Mesenchymal stem cell (in vitro differentiated cells and primary cell): ENCODE data around the gene FGR.
A peak's percentile ranks its signal among the peaks of the same experiment; 100 is the strongest.

Experiments
- DNase-seq: peaks from one replicate; pipeline ENCODE4 v3.0.0-alpha.2; 2013
- H2AFZ ChIP-seq: one replicate; pipeline ENCODE4 v1.6.1; 2013; ENCODE audit warnings: low read depth, mild to moderate bottlenecking, control low read depth, inconsistent platforms, low read length, moderate library complexity
- H2AK5ac ChIP-seq: 2 replicates; pipeline ENCODE4 v1.6.1; 2013; ENCODE audit warnings: low read length, moderate library complexity, mild to moderate bottlenecking, inconsistent platforms; ENCODE audit not compliant: severe bottlenecking
- H2BK120ac ChIP-seq: one replicate; pipeline ENCODE4 v1.6.1; 2013; ENCODE audit warnings: low read depth, mild to moderate bottlenecking, inconsistent platforms, low read length, moderate library complexity
- H2BK12ac ChIP-seq, 2 experiments: one replicate each; pipeline ENCODE4 v1.6.1; 2013; ENCODE audit warnings: inconsistent platforms in 2 of 2, low read length in 2 of 2, mild to moderate bottlenecking in 2 of 2, moderate library complexity in 2 of 2, control low read depth in 1 of 2
- H2BK15ac ChIP-seq: one replicate; pipeline ENCODE4 v1.6.1; 2013; ENCODE audit warnings: mild to moderate bottlenecking, low read depth, inconsistent platforms; ENCODE audit not compliant: poor library complexity, severe bottlenecking
- H2BK5ac ChIP-seq: 2 replicates; pipeline ENCODE4 v1.6.1; 2013; ENCODE audit warnings: low read depth, mild to moderate bottlenecking, low read length, control low read depth, inconsistent platforms; ENCODE audit not compliant: poor library complexity, severe bottlenecking
- H3K14ac ChIP-seq, 2 experiments: one replicate each; pipeline ENCODE4 v1.6.1; 2013; ENCODE audit warnings: inconsistent platforms in 2 of 2, low read length in 2 of 2, control low read depth in 1 of 2, mild to moderate bottlenecking in 1 of 2, moderate library complexity in 1 of 2
- H3K18ac ChIP-seq, 2 experiments: one replicate each; pipeline ENCODE4 v1.6.1; 2013; ENCODE audit warnings: inconsistent platforms in 2 of 2, low read length in 2 of 2, control low read depth in 1 of 2, low read depth in 1 of 2, mild to moderate bottlenecking in 1 of 2
- H3K23ac ChIP-seq, 2 experiments: one replicate each; pipeline ENCODE4 v1.6.1; 2013; ENCODE audit warnings: inconsistent platforms in 2 of 2, low read length in 2 of 2, mild to moderate bottlenecking in 2 of 2, moderate library complexity in 2 of 2, control low read depth in 1 of 2
- H3K27ac ChIP-seq: 2 replicates; pipeline ENCODE4 v1.5.1; 2013; ENCODE audit warnings: mild to moderate bottlenecking, moderate library complexity, low read length, control low read depth, inconsistent platforms; ENCODE audit not compliant: poor library complexity, severe bottlenecking
- H3K27me3 ChIP-seq, 2 experiments: 2 replicates each; pipeline versions ENCODE4 v1.6.1 to v1.7.0; 2013; ENCODE audit warnings: low read length in 2 of 2, mild to moderate bottlenecking in 2 of 2, moderate library complexity in 2 of 2, control low read depth in 1 of 2, inconsistent platforms in 1 of 2; ENCODE audit not compliant: control insufficient read depth in 1 of 2, insufficient read depth in 1 of 2
- H3K36me3 ChIP-seq, 2 experiments: 2 replicates each; pipeline versions ENCODE4 v1.6.1 to v1.7.0; 2013; ENCODE audit warnings: low read length in 2 of 2, control low read depth in 1 of 2, inconsistent platforms in 1 of 2, low read depth in 1 of 2, mild to moderate bottlenecking in 1 of 2; ENCODE audit not compliant: insufficient read depth in 2 of 2, control insufficient read depth in 1 of 2
- H3K4ac ChIP-seq, 2 experiments: one replicate each; pipeline ENCODE4 v1.6.1; 2013; ENCODE audit warnings: inconsistent platforms in 2 of 2, low read length in 2 of 2, mild to moderate bottlenecking in 2 of 2, moderate library complexity in 2 of 2, control low read depth in 1 of 2, low read depth in 1 of 2
- H3K4me1 ChIP-seq: 2 replicates; pipeline ENCODE4 v1.6.1; 2013; ENCODE audit warnings: low read depth, low read length, control low read depth; ENCODE audit not compliant: control insufficient read depth, insufficient read depth
- H3K4me2 ChIP-seq: 2 replicates; pipeline ENCODE4 v1.6.1; 2013; ENCODE audit warnings: low read length, mild to moderate bottlenecking, inconsistent platforms; ENCODE audit not compliant: poor library complexity, severe bottlenecking
- H3K4me3 ChIP-seq, 2 experiments: 2 replicates each; pipeline versions ENCODE4 v1.5.1 to v1.7.0; 2013; ENCODE audit warnings: low read length in 2 of 2, mild to moderate bottlenecking in 2 of 2, control low read depth in 1 of 2, low read depth in 1 of 2; ENCODE audit not compliant: insufficient read depth in 1 of 2
- H3K79me1 ChIP-seq: replicated peaks from 2 replicates; pipeline ENCODE4 v1.6.1; 2013; ENCODE audit warnings: mild to moderate bottlenecking, control low read depth, low read length, inconsistent platforms; ENCODE audit not compliant: poor library complexity, severe bottlenecking
- H3K9ac ChIP-seq: 2 replicates; pipeline ENCODE4 v1.7.0; 2013; ENCODE audit warnings: mild to moderate bottlenecking, low read length, moderate library complexity
- H3K9me3 ChIP-seq: 2 replicates; pipeline ENCODE4 v1.7.0; 2013; ENCODE audit warnings: mild to moderate bottlenecking, low read length; ENCODE audit not compliant: control insufficient read depth
- H4K8ac ChIP-seq: one replicate; pipeline ENCODE4 v1.6.1; 2013; ENCODE audit warnings: inconsistent platforms, mild to moderate bottlenecking, low read length, moderate library complexity
- H4K91ac ChIP-seq: one replicate; pipeline ENCODE4 v1.6.1; 2013; ENCODE audit warnings: mild to moderate bottlenecking, low read length, inconsistent platforms
- WGBS: methylation state at CpG from one replicate; pipeline ENCODE4 v1.1.7; 2013; ENCODE audit warnings: mixed read lengths; 5-methylcytosine and 5-hydroxymethylcytosine counted together

FGR gene

DNA sequence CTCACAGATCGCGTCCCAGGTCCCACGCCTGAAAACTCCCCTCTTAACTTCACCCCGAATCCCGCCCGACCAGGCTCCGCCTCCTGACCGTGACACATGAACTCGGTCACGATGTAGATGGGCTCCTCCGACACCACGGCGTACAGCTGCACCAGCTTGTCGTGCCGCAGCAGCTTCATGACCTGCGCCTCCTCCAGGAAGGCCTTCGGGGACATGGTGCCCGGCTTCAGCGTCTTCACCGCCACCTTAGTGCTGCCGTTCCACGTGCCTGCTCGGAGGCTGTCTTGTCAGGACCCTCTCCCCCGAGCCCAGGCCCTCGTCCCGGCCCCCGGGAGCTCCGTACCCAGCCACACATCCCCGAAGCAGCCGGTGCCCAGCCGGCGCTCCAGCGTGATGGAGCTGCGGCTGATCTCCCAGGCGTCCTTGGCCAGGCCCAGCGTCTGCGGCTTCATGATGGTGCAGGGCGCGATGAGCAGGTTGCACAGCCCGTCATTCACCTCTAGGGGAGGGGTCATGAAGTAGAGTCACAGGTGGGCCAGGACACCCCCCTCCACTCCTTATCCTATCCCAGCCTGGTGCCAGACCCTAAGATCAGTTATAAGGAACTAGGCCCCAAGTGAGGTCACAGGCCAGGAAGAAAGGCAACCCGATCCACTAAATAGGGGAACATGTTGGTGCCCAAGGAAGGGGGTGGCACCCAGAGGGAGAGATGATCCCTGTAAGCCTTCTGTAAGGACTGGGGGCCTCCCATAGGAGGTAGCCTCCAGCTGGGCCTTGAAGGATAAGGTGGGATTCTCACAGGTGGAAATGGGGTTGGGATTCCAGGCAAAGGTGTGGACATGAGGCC, 19.4 kb downstream of the FGR start:
- H3K36me3 ChIP-seq: no peaks in the 10 kb centered on the region
- H2BK120ac ChIP-seq: no peak overlapping the region
- H3K4me2 ChIP-seq: no peak overlapping the region
- WGBS: 47% methylated on average over 41 of the region's 41 CpGs
- no peak overlapping the region for H2BK5ac ChIP-seq
- H2AFZ ChIP-seq: no peak overlapping the region
- no peaks in the 10 kb centered on the region for H3K79me1 ChIP-seq
- H2BK12ac ChIP-seq: no peak overlapping the region
- peak overlapping the region; percentile 43 for H4K8ac ChIP-seq
- no peak overlapping the region for H2BK15ac ChIP-seq
- H4K91ac ChIP-seq: peak overlapping the region; percentile 7
- H3K9me3 ChIP-seq: no peaks in the 10 kb centered on the region
- H3K4me3 ChIP-seq: no peak overlapping the region
- H3K4me1 ChIP-seq: peaks cover 2% of the 10 kb centered on the region
- no peak for DNase-seq
- no peak overlapping the region for H3K27ac ChIP-seq
- peaks cover 46 to 52% of the 10 kb centered on the region in 2 experiments for H3K27me3 ChIP-seq
- no peak overlapping the region for H3K9ac ChIP-seq
- H3K18ac ChIP-seq: no peak overlapping the region
- H3K23ac ChIP-seq: no peak overlapping the region
- H2AK5ac ChIP-seq: no peak overlapping the region
- no peak overlapping the region for H3K4ac ChIP-seq
- no peak overlapping the region for H3K14ac ChIP-seq

DNA sequence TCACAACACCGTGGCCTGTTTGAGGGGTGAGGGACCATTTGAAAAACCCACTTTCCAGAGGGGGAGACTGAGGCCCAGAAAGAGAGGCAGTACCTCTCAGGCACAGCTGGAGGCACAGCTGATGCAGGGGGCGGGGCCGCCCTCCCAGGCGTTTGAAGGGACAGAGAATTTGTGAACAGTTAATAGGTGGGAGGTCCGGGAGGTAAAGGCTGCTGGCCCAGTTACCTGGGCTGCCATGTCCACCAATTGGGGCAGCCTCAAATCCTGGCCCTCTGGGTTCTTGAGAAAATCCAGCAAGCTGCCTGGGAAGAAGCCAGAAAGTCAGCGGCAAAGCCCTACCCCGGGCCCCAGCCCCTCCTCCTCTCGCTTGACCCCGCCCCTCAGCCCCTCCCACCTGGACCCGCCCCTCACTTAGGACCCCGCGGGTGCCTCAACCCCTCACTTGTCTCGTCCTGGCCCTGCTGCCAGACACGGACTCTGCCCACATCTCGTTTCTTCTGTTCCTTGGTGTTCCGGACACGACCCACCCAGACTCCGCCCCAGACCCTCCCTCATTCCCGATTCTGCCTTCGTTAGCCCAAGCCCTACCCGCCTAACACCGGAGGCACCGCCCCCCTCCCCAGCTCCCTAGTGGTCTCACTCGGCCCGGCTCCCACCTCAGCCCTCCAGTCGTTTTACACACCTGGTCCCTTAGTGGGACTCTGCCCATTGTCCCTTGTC, 20.2 kb downstream of the FGR start:
- Histone ChIP-seq H2BK12ac (no peak overlapping the region), H3K18ac (peak overlapping the region in 1 of 2 experiments; percentile 16), H3K79me1 (no peaks in the 10 kb centered on the region), H3K4me2 (no peak overlapping the region), H3K4me3 (no peak overlapping the region), H3K4ac (no peak overlapping the region), H3K9me3 (no peaks in the 10 kb centered on the region), H3K23ac (no peak overlapping the region), H3K9ac (no peak overlapping the region), H4K8ac (peak overlapping the region; percentile 43), H3K36me3 (no peaks in the 10 kb centered on the region), H4K91ac (no peak overlapping the region), H3K27ac (no peak overlapping the region), H3K27me3 (peaks cover 54 to 58% of the 10 kb centered on the region in 2 experiments), H2AK5ac (no peak overlapping the region), H2BK15ac (no peak overlapping the region), H2AFZ (no peak overlapping the region), H2BK120ac (no peak overlapping the region), H2BK5ac (no peak overlapping the region), H3K14ac (peak overlapping the region in 1 of 2 experiments; percentile 85), H3K4me1 (peaks cover 2% of the 10 kb centered on the region)
- no peak for DNase-seq
- 14% methylated on average over 26 of the region's 26 CpGs for WGBS

GRCh38 chr1:27614043-27614624, 20.9 kb downstream of the FGR start:
- WGBS: 91% methylated on average over 16 of the region's 16 CpGs
- Histone ChIP-seq H3K4me1 (peaks cover 2% of the 10 kb centered on the region), H3K14ac (peak overlapping the region in 1 of 2 experiments; percentile 85), H3K23ac (no peak overlapping the region), H3K9ac (no peak overlapping the region), H3K18ac (peak overlapping the region in 1 of 2 experiments; percentile 16), H3K27me3 (peaks cover 59 to 60% of the 10 kb centered on the region in 2 experiments), H2BK15ac (no peak overlapping the region), H3K79me1 (no peaks in the 10 kb centered on the region), H2BK120ac (no peak overlapping the region), H3K4me2 (no peak overlapping the region), H3K36me3 (no peaks in the 10 kb centered on the region), H3K4ac (no peak overlapping the region), H3K9me3 (no peaks in the 10 kb centered on the region), H2AK5ac (no peak overlapping the region), H3K4me3 (peak overlapping the region in 1 of 2 experiments; percentile 10), H4K8ac (no peak overlapping the region), H2AFZ (no peak overlapping the region), H2BK12ac (no peak overlapping the region), H3K27ac (no peak overlapping the region), H4K91ac (no peak overlapping the region), H2BK5ac (no peak overlapping the region)
- no peak for DNase-seq

DNA sequence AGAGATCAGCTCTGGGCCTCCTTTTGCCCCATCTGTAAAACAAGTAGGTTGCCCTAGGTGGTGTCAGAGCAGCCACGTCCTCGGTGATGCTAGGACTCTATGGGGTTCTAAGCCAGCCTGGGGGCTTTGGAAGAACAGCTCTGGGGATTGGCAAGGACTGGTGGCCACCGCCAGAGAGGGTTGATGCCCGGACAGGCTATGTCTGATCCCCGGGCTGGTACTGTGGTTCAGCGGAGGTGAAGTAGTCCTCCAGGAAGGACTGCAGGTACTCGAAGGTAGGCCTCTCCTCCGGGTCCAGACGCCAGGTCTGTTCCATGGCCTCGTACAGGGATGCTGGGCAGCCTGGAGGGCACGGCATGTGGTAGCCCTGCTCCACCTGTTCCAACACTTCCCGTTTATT, 22.3 kb downstream of the FGR start:
- Histone ChIP-seq H2BK120ac (no peak overlapping the region), H3K27ac (no peak overlapping the region), H3K4ac (no peak overlapping the region), H3K4me3 (no peak overlapping the region), H2BK12ac (no peak overlapping the region), H2AK5ac (no peak overlapping the region), H3K23ac (no peak overlapping the region), H3K9ac (no peak overlapping the region), H2AFZ (no peak overlapping the region), H3K18ac (no peak overlapping the region), H4K8ac (no peak overlapping the region), H3K9me3 (no peaks in the 10 kb centered on the region), H3K4me1 (peaks cover 5% of the 10 kb centered on the region), H3K14ac (no peak overlapping the region), H3K79me1 (no peaks in the 10 kb centered on the region), H3K36me3 (no peaks in the 10 kb centered on the region), H3K27me3 (peaks cover 59 to 61% of the 10 kb centered on the region in 2 experiments), H2BK15ac (no peak overlapping the region), H4K91ac (no peak overlapping the region), H3K4me2 (no peak overlapping the region), H2BK5ac (no peak overlapping the region)
- WGBS: 85% methylated on average over 12 of the region's 12 CpGs
- DNase-seq: no peak
